NB4 (cell line): Measurements from ENCODE around the gene GPR135.

Source experiments
- DNase-seq: peaks from one replicate; pipeline ENCODE4 v3.0.0; 2010; ENCODE audit warnings: low read depth
- H3K4me3 ChIP-seq: one replicate; pipeline ENCODE4 v1.5.1; 2011; ENCODE audit warnings: mild to moderate bottlenecking, low read depth, low read length, moderate library complexity
- MYC ChIP-seq: IDR thresholded peaks from 2 replicates; pipeline ENCODE4 v1.6.1; 2011; ENCODE audit warnings: low read depth, low read length
- POLR2A ChIP-seq: IDR thresholded peaks from 2 replicates; pipeline ENCODE4 v1.6.1; 2011; ENCODE audit warnings: mild to moderate bottlenecking; ENCODE audit not compliant: insufficient read length; ENCODE audit errors: extremely low read depth
- TF ChIP-seq, protein P1 (sequence below): IDR thresholded peaks from 2 replicates; pipeline ENCODE4 v1.6.1; 2011; ENCODE audit warnings: low read depth, low read length
- TF ChIP-seq, protein P2 (sequence below): IDR thresholded peaks from one replicate; pipeline ENCODE4 v1.5.1; 2012; ENCODE audit warnings: low read depth, low read length

Gene GPR135

DNA sequence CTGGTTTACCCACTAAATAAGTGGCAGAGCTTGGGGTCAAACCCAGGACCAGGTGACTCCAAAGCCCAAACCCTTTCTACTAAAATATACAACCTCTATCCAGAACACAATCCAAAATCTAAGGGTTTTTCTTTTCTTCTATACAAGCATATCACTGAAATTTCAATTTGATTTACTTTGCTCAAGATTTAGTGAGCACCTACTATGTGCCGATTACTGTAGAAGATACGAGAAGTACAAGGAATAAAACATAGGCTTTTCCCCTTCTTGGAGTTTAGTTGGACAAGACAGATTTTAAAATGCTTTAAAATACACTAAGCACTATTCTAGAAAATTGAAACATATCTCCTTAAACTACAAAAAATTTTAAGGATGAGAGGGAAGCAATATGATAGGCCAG is 16.2 kb upstream of the GPR135 start:
- TF ChIP-seq POLR2A = no peak
- TF ChIP-seq, protein P1, sequence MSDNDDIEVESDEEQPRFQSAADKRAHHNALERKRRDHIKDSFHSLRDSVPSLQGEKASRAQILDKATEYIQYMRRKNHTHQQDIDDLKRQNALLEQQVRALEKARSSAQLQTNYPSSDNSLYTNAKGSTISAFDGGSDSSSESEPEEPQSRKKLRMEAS = no peak
- peak overlapping the region; percentile 98 for H3K4me3 ChIP-seq
- no peak for DNase-seq

DNA sequence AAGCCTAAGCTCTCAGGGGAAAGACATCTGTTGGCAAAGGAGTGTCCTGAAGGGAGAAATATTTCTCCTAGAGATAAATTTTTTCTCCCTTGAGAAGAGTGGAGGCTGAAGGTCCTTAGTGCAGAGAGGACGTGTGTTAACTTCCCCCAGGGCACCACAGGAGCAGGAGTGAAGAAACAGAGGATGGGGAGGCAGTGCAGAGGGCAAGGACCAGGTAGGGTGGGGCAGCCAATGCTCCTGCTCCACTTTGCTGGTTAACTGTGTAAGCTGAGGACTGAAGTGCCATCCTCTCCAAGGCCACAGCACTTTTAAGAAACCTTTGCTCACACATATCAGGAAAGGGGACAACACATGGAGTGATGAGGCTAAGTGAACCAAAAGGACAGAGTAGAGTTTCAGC is 15.0 kb upstream of the GPR135 start:
- no peak for DNase-seq
- H3K4me3 ChIP-seq = no peak overlapping the region
- TF ChIP-seq, protein P1 = no peak
- TF ChIP-seq MYC = no peak
- TF ChIP-seq, protein P2, sequence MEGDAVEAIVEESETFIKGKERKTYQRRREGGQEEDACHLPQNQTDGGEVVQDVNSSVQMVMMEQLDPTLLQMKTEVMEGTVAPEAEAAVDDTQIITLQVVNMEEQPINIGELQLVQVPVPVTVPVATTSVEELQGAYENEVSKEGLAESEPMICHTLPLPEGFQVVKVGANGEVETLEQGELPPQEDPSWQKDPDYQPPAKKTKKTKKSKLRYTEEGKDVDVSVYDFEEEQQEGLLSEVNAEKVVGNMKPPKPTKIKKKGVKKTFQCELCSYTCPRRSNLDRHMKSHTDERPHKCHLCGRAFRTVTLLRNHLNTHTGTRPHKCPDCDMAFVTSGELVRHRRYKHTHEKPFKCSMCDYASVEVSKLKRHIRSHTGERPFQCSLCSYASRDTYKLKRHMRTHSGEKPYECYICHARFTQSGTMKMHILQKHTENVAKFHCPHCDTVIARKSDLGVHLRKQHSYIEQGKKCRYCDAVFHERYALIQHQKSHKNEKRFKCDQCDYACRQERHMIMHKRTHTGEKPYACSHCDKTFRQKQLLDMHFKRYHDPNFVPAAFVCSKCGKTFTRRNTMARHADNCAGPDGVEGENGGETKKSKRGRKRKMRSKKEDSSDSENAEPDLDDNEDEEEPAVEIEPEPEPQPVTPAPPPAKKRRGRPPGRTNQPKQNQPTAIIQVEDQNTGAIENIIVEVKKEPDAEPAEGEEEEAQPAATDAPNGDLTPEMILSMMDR = no peak
- no peak for TF ChIP-seq POLR2A

DNA sequence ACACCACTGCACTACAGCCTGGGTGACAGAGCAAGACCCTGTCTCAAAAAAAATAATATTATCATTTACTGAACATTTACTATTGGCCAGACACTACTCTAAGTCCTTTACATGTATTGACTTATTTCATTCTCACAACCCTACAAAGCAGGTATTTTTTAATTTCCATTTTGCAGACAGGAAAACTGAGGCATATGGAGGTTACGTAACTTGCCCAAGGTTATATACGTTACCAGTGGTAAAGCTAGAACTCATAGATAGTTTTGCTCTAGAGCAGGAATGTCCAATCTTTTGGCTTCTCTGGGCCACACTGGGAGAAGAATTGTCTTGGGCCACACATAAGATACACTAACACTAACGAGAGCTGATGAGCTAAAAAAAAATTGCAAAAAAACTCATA is 13.4 kb upstream of the GPR135 start:
- no peak for TF ChIP-seq POLR2A
- no peak for TF ChIP-seq MYC
- TF ChIP-seq, protein P2 = no peak
- TF ChIP-seq, protein P1 = no peak
- no peak for DNase-seq

DNA sequence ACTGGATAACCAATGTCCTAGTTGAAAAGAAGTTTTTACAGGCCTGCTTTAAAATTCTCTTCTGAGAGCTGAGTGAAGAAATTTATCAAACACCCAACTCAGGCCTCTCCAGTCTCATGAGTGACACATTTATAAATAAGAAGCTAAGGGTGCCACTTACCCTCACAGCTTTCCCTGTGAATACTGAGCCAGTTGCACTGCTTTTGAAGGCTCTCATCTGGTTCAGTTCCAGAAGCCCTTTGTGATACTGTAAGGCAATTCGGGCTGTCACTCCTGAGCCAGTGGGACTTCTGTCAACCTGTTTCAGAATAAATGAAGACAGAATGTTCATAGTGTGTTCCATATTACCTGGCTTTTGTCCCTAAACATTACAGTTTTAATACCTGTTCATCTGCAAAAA is 10.5 kb upstream of the GPR135 start:
- TF ChIP-seq, protein P1 = no peak
- TF ChIP-seq POLR2A (no peak), MYC (no peak)
- TF ChIP-seq, protein P2 = no peak
- no peak for DNase-seq
- no peak overlapping the region for H3K4me3 ChIP-seq

More for the DNA sequence above, 13.4 kb upstream of the GPR135 start:
- no peak overlapping the region for H3K4me3 ChIP-seq

DNA sequence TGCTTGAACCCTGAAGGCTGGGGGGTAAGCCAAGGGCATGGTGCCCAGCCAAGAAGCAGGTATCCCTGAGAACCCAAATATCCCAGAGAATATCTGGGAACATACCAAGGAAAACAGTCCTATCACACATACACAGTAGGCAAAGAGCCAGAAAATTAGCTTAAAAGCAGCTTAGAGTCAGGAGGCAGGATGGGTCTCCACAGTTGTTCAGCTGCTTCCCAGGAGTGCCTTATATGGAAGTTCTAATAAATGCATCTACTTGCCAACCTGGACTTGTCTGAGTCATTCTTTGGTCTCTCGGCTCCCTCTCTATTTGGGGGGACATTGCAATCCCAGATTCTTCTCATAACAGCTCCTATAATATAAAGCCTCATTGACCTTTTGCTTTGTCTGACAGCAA is 9.0 kb upstream of the GPR135 start:
- TF ChIP-seq, protein P2 = no peak
- TF ChIP-seq MYC (no peak), POLR2A (no peak)
- TF ChIP-seq, protein P1 = no peak
- H3K4me3 ChIP-seq = no peak overlapping the region
- DNase-seq = no peak

DNA sequence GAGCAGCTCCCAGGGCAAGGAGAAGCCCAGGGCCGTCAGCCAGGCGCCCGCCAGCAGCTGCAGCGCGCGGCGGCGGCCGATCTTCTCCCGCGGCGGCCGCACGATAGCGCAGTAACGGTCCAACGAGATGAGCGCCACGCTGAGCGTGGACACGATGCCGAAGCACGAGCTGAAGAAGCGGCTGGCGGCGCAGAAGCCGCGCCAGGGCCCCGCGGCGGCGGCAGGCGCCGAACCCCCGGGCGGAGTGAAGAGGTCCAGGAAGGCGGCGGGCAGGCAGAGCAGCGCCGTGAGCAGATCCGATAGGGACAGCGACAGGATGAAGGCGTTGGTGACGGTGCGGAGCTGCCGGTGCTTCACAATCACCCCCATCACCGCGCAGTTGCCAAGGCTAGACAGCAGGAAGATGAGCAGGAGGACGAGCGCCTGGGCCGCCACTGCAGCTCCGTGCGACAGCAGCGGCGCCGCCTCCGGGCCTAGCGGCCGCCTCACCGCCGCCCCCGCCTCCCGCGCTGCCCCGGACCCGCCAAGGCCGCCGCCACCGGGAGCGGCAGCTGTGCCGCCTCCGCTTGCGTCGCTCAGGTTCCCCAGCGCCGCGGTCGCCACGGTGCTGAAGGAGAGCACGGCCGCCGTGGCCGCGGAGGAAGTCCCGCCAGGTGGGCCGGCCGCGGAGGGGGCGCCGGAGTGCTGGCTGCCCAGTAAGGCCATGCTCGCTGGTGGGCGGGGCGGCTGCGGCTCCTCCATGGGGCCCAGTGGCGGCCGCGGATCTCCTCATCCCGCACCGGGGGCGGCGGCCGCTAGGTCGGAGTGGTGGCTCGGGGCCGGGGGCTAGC is 479 bp downstream of the GPR135 start:
- DNase-seq = no peak
- no peak for TF ChIP-seq MYC
- TF ChIP-seq, protein P2 = no peak
- TF ChIP-seq POLR2A = no peak
- TF ChIP-seq, protein P1 = no peak
- no peak overlapping the region for H3K4me3 ChIP-seq
